ENCODE results near the gene OR8B4. TPM values are rescaled to one million over a fixed set of nuclear protein-coding genes. Genes with fewer than 3 reads are reported as not detected.
"Not testable (repeated sequence)": the region's sequence is repeated elsewhere in the genome, so short reads cannot be mapped to it uniquely, and the experiment has no call there.

The OR8B4 gene
- total RNA-seq, 4 donors from 2014 or later, result not detected

- no peaks in the 10 kb centered on the region for H3K36me3 ChIP-seq
- no peak for DNase-seq
- no peak within 1 kb of the TSS for H3K27ac ChIP-seq
- H3K4me3 ChIP-seq, result no peak within 1 kb of the TSS
- H3K9me3 ChIP-seq, result no peaks in the 10 kb centered on the region
- no peak for TF ChIP-seq CTCF (IDR thresholded peaks at IDR 0.05)
- no peak for TF ChIP-seq POLR2A (IDR thresholded peaks at IDR 0.05)
- H3K4me1 ChIP-seq, result no peaks in the 10 kb centered on the region
- no peaks in the 10 kb centered on the region for H3K27me3 ChIP-seq
These were observed 40.3 kb downstream of the OR8B4 start, which contains the start of gene OR8B2 for GRCh38 chr11:124384399-124384798. Gene OR8B2 (minus strand): TSS chr11:124384499. CDS start chr11:124383343, 1,156 bp downstream.

DNA sequence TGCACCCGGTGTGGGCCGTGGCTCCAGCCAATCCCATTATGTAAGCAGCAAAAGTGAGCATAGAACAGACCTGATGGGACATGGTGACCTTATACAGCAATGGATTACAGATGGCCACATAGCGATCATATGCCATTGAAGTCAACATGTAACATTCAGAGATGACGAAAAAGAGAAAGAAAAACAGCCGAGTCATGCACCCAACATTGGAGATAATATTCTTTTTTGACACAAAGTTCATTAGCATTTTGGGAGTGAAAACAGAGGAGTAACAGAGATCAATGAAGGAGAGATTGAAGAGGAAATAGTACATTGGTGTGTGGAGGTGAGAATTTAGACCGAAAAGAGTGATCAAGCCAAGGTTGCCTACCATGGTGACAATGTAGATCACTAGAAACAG, 41.8 kb downstream of the OR8B4 start:
- not testable (repeated sequence) for H3K4me3 ChIP-seq, H3K36me3 ChIP-seq, H3K4me1 ChIP-seq, H3K27ac ChIP-seq, H3K27me3 ChIP-seq, H3K9me3 ChIP-seq, DNase-seq

DNA sequence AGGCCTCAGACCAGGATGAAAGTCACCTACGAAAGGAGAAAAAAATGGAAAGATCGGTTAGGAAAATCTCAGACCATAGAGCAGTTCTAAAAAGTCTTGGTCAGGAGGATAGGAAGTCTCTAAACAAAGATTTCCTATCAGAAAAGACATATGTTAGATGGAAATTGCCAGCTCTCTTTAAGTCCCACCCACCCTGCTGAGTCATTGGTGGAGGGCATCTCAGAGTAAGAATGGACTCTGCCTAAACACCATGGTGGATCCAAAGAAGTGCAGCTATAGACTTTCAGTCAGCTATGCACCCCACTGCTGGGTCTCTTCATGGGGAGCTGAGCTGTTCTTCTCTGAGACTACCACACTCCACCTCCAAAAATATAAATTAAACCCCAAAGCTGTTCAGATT, 44.1 kb downstream of the OR8B4 start:
- DNase-seq, result no peak
- H3K36me3 ChIP-seq, result no peaks in the 10 kb centered on the region
- no peaks in the 10 kb centered on the region for H3K9me3 ChIP-seq
- no peak overlapping the region for H3K27ac ChIP-seq
- no peak for TF ChIP-seq CTCF (IDR thresholded peaks at IDR 0.05)
- TF ChIP-seq POLR2A (IDR thresholded peaks at IDR 0.05), result no peak
- H3K27me3 ChIP-seq, result no peaks in the 10 kb centered on the region
- no peaks in the 10 kb centered on the region for H3K4me1 ChIP-seq
- no peak overlapping the region for H3K4me3 ChIP-seq

- TF ChIP-seq POLR2A (IDR thresholded peaks at IDR 0.05), result no peak
- TF ChIP-seq CTCF (IDR thresholded peaks at IDR 0.05), result no peak
These were observed 48.4 kb downstream of the OR8B4 start for GRCh38 chr11:124376280-124376679.

More at GRCh38 chr11:124376280-124376679, 48.4 kb downstream of the OR8B4 start:
- H3K4me1 ChIP-seq, result no peaks in the 10 kb centered on the region
- H3K4me3 ChIP-seq, result no peak overlapping the region
- H3K27ac ChIP-seq, result no peak overlapping the region
- no peaks in the 10 kb centered on the region for H3K9me3 ChIP-seq
- H3K36me3 ChIP-seq, result no peaks in the 10 kb centered on the region
- H3K27me3 ChIP-seq, result no peaks in the 10 kb centered on the region
- no peak for DNase-seq

Other genes starting within 250 kb of the OR8B4 start
- not detected for gene OR10D3, start 241.5 kb downstream of the OR8B4 start, total RNA-seq
- under 1 TPM in 1 of 4 donors, not detected in 3; 0.13 TPM for gene OR8G1, start 183.8 kb downstream of the OR8B4 start, total RNA-seq
- not detected for gene OR8G5, start 168.5 kb downstream of the OR8B4 start, total RNA-seq
- gene OR8D1, start 110.9 kb downstream of the OR8B4 start, total RNA-seq, result not detected
- gene OR8D2, start 104.7 kb downstream of the OR8B4 start, total RNA-seq, result not detected
- not detected for gene OR8B2, start 40.4 kb downstream of the OR8B4 start, total RNA-seq
- not detected for gene OR8B3, start 25.8 kb downstream of the OR8B4 start, total RNA-seq
- gene OR8B8, start 20.8 kb upstream of the OR8B4 start, total RNA-seq, result not detected
- gene OR8B12, start 118.8 kb upstream of the OR8B4 start, total RNA-seq, result not detected
- not detected for gene OR8A1, start 145.1 kb upstream of the OR8B4 start, total RNA-seq
- not detected for gene PANX3, start 186.6 kb upstream of the OR8B4 start, total RNA-seq
- 10 to 100 TPM; 35.9 to 79.2 (median 55.7) TPM for gene TBRG1, start 198.0 kb upstream of the OR8B4 start, total RNA-seq
- gene SIAE, start 248.9 kb upstream of the OR8B4 start, total RNA-seq, result 10 to 100 TPM in 3 of 4 donors, 1 to 10 TPM in 1; 9.9 to 88.8 (median 50.8) TPM
- 1 to 10 TPM in 2 of 4 donors, under 1 TPM in 1, not detected in 1; 0.88 to 3.6 (median 1.1) TPM for gene SPA17, start 249.0 kb upstream of the OR8B4 start, total RNA-seq

All from Peyer's patch (tissue), 4 donors.